Trophoblast cell (in vitro differentiated cells and primary cell): ENCODE measurements around the gene HTR3E.

Experiments used
- DNase-seq, 2 donors: peaks; one replicate each; pipeline ENCODE4 v3.0.0-alpha.2; 2016
- H2AFZ ChIP-seq: 2 replicates; pipeline ENCODE4 v1.6.1; 2013; ENCODE audit warnings: low read length, moderate library complexity, mild to moderate bottlenecking; ENCODE audit not compliant: insufficient read depth, poor library complexity
- H2AK5ac ChIP-seq: 2 replicates; pipeline ENCODE4 v1.6.1; 2013; ENCODE audit warnings: mild to moderate bottlenecking, low read length
- H2BK120ac ChIP-seq: 2 replicates; pipeline ENCODE4 v1.6.1; 2013; ENCODE audit warnings: low read length, mild to moderate bottlenecking, moderate library complexity; ENCODE audit not compliant: insufficient read depth, poor library complexity
- H2BK12ac ChIP-seq: 2 replicates; pipeline ENCODE4 v1.6.1; 2013; ENCODE audit warnings: mild to moderate bottlenecking, low read length, moderate library complexity
- H2BK5ac ChIP-seq: 2 replicates; pipeline ENCODE4 v1.6.1; 2013; ENCODE audit warnings: low read length, low read depth, moderate library complexity, mild to moderate bottlenecking; ENCODE audit not compliant: poor library complexity
- H3K14ac ChIP-seq: 2 replicates; pipeline ENCODE4 v1.6.1; 2013; ENCODE audit warnings: mild to moderate bottlenecking, low read length
- H3K18ac ChIP-seq: 2 replicates; pipeline ENCODE4 v1.6.1; 2013; ENCODE audit warnings: mild to moderate bottlenecking, low read length
- H3K23ac ChIP-seq: 2 replicates; pipeline ENCODE4 v1.6.1; 2013; ENCODE audit warnings: low read length
- H3K27ac ChIP-seq: 2 replicates; pipeline ENCODE4 v1.5.1; 2013; ENCODE audit warnings: low read depth, mild to moderate bottlenecking, inconsistent platforms, low read length, moderate library complexity
- H3K27me3 ChIP-seq: 2 replicates; pipeline ENCODE4 v1.6.1; 2013; ENCODE audit warnings: inconsistent platforms, mild to moderate bottlenecking, low read length, moderate library complexity; ENCODE audit not compliant: insufficient read depth
- H3K36me3 ChIP-seq, 2 experiments: 1 replicate in 1 of 2; 2 replicates in 1 of 2; pipeline ENCODE4 v1.6.1; 2013; ENCODE audit warnings: low read length in 2 of 2, mild to moderate bottlenecking in 2 of 2, moderate library complexity in 1 of 2; ENCODE audit not compliant: insufficient read depth in 2 of 2, control insufficient read depth in 1 of 2
- H3K4ac ChIP-seq: 2 replicates; pipeline ENCODE4 v1.6.1; 2013; ENCODE audit warnings: low read depth, mild to moderate bottlenecking, low read length, moderate library complexity
- H3K4me1 ChIP-seq, 2 experiments: 1 replicate in 1 of 2; 2 replicates in 1 of 2; pipeline ENCODE4 v1.6.1; 2013; ENCODE audit warnings: low read length in 2 of 2, mild to moderate bottlenecking in 2 of 2, moderate library complexity in 1 of 2; ENCODE audit not compliant: insufficient read depth in 2 of 2, control insufficient read depth in 1 of 2
- H3K4me2 ChIP-seq: 2 replicates; pipeline ENCODE4 v1.6.1; 2013; ENCODE audit warnings: inconsistent platforms, mild to moderate bottlenecking, low read length, moderate library complexity
- H3K4me3 ChIP-seq: 2 replicates; pipeline ENCODE4 v1.5.1; 2013; ENCODE audit warnings: mild to moderate bottlenecking, low read depth, low read length, inconsistent platforms
- H3K79me1 ChIP-seq: one replicate; pipeline ENCODE4 v1.6.1; 2013; ENCODE audit warnings: low read length
- H3K79me2 ChIP-seq: 2 replicates; pipeline ENCODE4 v1.6.1; 2013; ENCODE audit warnings: low read length, mild to moderate bottlenecking; ENCODE audit not compliant: control insufficient read depth, insufficient read depth, poor library complexity
- H3K9ac ChIP-seq: 2 replicates; pipeline ENCODE4 v1.6.1; 2013; ENCODE audit warnings: mild to moderate bottlenecking, low read length
- H3K9me3 ChIP-seq: 2 replicates; pipeline ENCODE4 v1.6.1; 2013; ENCODE audit warnings: low read depth, mild to moderate bottlenecking, control low read depth, inconsistent platforms, low read length; ENCODE audit not compliant: insufficient read depth
- H4K12ac ChIP-seq: 2 replicates; pipeline ENCODE4 v1.6.1; 2013; ENCODE audit warnings: low read depth, mild to moderate bottlenecking, low read length, moderate library complexity
- H4K8ac ChIP-seq: 2 replicates; pipeline ENCODE4 v1.6.1; 2013; ENCODE audit warnings: low read depth, mild to moderate bottlenecking, low read length, moderate library complexity
- H4K91ac ChIP-seq: one replicate; pipeline ENCODE4 v1.6.1; 2013; ENCODE audit warnings: low read depth, mild to moderate bottlenecking, low read length, moderate library complexity
- WGBS: extraction: QIAGEN DNeasy Blood & Tissue Kit; methylation state at CpG from one replicate; pipeline ENCODE4 v1.1.7; 2013; ENCODE audit warnings: missing lambda C conversion rate; ENCODE audit not compliant: insufficient read length, insufficient coverage; ENCODE audit errors: extremely low coverage; 5-methylcytosine and 5-hydroxymethylcytosine counted together

Gene HTR3E

DNA sequence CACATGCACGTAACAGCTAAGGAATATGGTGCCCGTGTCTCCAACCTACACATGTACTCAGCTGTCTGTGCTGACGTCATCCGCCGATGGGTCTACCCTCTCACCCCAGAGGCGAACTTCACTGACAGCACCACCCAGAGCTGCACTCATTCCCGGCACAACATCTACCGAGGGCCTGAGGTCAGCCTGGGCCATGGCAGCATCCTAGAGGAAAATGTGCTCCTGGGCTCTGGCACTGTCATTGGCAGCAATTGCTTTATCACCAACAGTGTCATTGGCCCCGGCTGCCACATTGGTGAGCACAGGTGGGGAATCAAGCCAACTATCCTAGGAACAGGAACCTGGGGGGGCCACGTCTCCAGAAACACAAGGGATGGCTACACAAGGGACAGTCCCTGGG lies 43.6 kb downstream of the HTR3E start:
- no peaks in the 10 kb centered on the region for H3K27me3 ChIP-seq
- WGBS: no CpG with 5 or more reads among the region's 10 CpGs
- H2BK120ac ChIP-seq: no peak overlapping the region
- H3K4me2 ChIP-seq: no peak overlapping the region
- H2BK12ac ChIP-seq: no peak overlapping the region
- H3K18ac ChIP-seq: no peak overlapping the region
- no peak overlapping the region for H4K12ac ChIP-seq
- H3K36me3 ChIP-seq: peaks cover 33 to 59% of the 10 kb centered on the region in 2 experiments
- peaks cover 2% of the 10 kb centered on the region for H3K79me2 ChIP-seq
- H3K4me1 ChIP-seq: peaks cover 0 to 9% of the 10 kb centered on the region in 2 experiments
- no peak overlapping the region for H2BK5ac ChIP-seq
- no peak overlapping the region for H2AK5ac ChIP-seq
- H3K27ac ChIP-seq: no peak overlapping the region
- H3K79me1 ChIP-seq: peaks cover 2% of the 10 kb centered on the region
- no peak overlapping the region for H4K91ac ChIP-seq
- no peak overlapping the region for H4K8ac ChIP-seq
- no peak overlapping the region for H2AFZ ChIP-seq
- H3K9me3 ChIP-seq: no peaks in the 10 kb centered on the region
- no peak overlapping the region for H3K9ac ChIP-seq
- H3K14ac ChIP-seq: no peak overlapping the region
- no peak for DNase-seq
- no peak overlapping the region for H3K4me3 ChIP-seq
- H3K4ac ChIP-seq: no peak overlapping the region
- no peak overlapping the region for H3K23ac ChIP-seq

DNA sequence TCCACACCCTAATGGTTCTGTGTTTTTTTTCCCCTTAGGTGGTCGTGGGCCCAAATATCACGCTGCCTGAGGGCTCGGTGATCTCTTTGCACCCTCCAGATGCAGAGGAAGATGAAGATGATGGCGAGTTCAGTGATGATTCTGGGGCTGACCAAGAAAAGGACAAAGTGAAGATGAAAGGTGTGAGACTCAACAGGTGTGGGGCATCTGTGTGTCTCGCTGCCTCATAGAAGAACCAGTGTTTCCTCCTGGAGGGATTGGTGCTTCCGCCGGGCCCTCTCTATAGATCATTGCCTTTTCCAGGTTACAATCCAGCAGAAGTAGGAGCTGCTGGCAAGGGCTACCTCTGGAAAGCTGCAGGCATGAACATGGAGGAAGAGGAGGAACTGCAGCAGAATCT lies 45.3 kb downstream of the HTR3E start:
- no peaks in the 10 kb centered on the region for H3K79me1 ChIP-seq
- DNase-seq: no peak
- no peak overlapping the region for H3K9ac ChIP-seq
- H2AFZ ChIP-seq: no peak overlapping the region
- no peak overlapping the region for H3K4ac ChIP-seq
- no peak overlapping the region for H3K4me3 ChIP-seq
- no peak overlapping the region for H3K4me2 ChIP-seq
- no peak overlapping the region for H2BK120ac ChIP-seq
- no CpG with 5 or more reads among the region's 7 CpGs for WGBS
- no peaks in the 10 kb centered on the region for H3K27me3 ChIP-seq
- H2BK5ac ChIP-seq: no peak overlapping the region
- no peak overlapping the region for H4K91ac ChIP-seq
- no peak overlapping the region for H4K8ac ChIP-seq
- no peak overlapping the region for H2AK5ac ChIP-seq
- no peak overlapping the region for H3K18ac ChIP-seq
- no peaks in the 10 kb centered on the region for H3K9me3 ChIP-seq
- H3K79me2 ChIP-seq: no peaks in the 10 kb centered on the region
- H3K23ac ChIP-seq: no peak overlapping the region
- H2BK12ac ChIP-seq: no peak overlapping the region
- no peak overlapping the region for H3K14ac ChIP-seq
- H4K12ac ChIP-seq: no peak overlapping the region
- peaks cover 0 to 4% of the 10 kb centered on the region in 2 experiments for H3K4me1 ChIP-seq
- peaks cover 33 to 65% of the 10 kb centered on the region in 2 experiments for H3K36me3 ChIP-seq
- no peak overlapping the region for H3K27ac ChIP-seq

GRCh38 chr3:184143327-184143726 lies 46.5 kb downstream of the HTR3E start:
- Histone ChIP-seq H3K79me1 (no peaks in the 10 kb centered on the region), H3K9ac (no peak overlapping the region), H4K8ac (no peak overlapping the region), H4K12ac (no peak overlapping the region), H3K79me2 (no peaks in the 10 kb centered on the region), H3K27ac (no peak overlapping the region), H3K4me3 (no peak overlapping the region), H3K23ac (no peak overlapping the region), H3K14ac (no peak overlapping the region), H2BK120ac (no peak overlapping the region), H3K27me3 (no peaks in the 10 kb centered on the region), H3K9me3 (no peaks in the 10 kb centered on the region), H2BK12ac (no peak overlapping the region), H2BK5ac (no peak overlapping the region), H3K4me2 (no peak overlapping the region), H2AK5ac (no peak overlapping the region), H3K36me3 (peaks cover 31 to 59% of the 10 kb centered on the region in 2 experiments), H4K91ac (no peak overlapping the region), H3K4me1 (peaks cover 0 to 4% of the 10 kb centered on the region in 2 experiments), H3K18ac (no peak overlapping the region), H3K4ac (no peak overlapping the region), H2AFZ (no peak overlapping the region)
- no peak for DNase-seq
- WGBS: no CpG with 5 or more reads among the region's 3 CpGs

DNA sequence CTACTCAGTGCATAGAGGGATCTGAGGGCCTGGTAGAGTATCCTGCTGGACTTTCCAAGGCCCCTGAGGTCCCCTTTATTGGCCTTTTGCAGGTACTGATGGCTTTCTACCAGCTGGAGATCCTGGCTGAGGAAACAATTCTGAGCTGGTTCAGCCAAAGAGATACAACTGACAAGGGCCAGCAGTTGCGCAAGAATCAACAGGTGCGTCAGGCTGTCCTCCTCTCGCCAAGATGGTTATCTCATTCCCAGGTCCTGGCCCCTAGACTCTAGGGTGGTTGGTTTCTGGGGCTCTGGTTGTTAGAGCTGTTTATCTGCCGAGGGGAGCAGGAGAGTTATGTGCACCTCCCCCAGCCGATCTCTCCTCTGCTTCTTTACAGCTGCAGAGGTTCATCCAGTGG lies 47.6 kb downstream of the HTR3E start:
- no peak overlapping the region for H3K23ac ChIP-seq
- H2BK12ac ChIP-seq: no peak overlapping the region
- no peak overlapping the region for H4K8ac ChIP-seq
- no peak overlapping the region for H2AFZ ChIP-seq
- no peak overlapping the region for H3K27ac ChIP-seq
- H3K4ac ChIP-seq: no peak overlapping the region
- no peak overlapping the region for H4K12ac ChIP-seq
- peak in 1 of 2 donors; percentile 44 for DNase-seq
- H3K79me2 ChIP-seq: no peaks in the 10 kb centered on the region
- no peak overlapping the region for H3K9ac ChIP-seq
- H3K14ac ChIP-seq: no peak overlapping the region
- H3K4me1 ChIP-seq: peaks cover 0 to 4% of the 10 kb centered on the region in 2 experiments
- H3K4me3 ChIP-seq: no peak overlapping the region
- H3K9me3 ChIP-seq: no peaks in the 10 kb centered on the region
- H2AK5ac ChIP-seq: no peak overlapping the region
- H3K27me3 ChIP-seq: no peaks in the 10 kb centered on the region
- no peak overlapping the region for H3K4me2 ChIP-seq
- peaks cover 27 to 56% of the 10 kb centered on the region in 2 experiments for H3K36me3 ChIP-seq
- no peak overlapping the region for H3K18ac ChIP-seq
- no CpG with 5 or more reads among the region's 5 CpGs for WGBS
- no peak overlapping the region for H2BK5ac ChIP-seq
- no peaks in the 10 kb centered on the region for H3K79me1 ChIP-seq
- H4K91ac ChIP-seq: no peak overlapping the region
- no peak overlapping the region for H2BK120ac ChIP-seq
